GM19463 (cell line): ENCODE measurements around the gene YPEL2.
"Not testable (repeated sequence)": the region's sequence is repeated elsewhere in the genome, so short reads cannot be mapped to it uniquely, and the experiment has no call there.

ENCODE experiments used
- ATAC-seq: cut with Tn5 transposase; IDR thresholded peaks from one replicate; pipeline ENCODE4 v1.9.1; 2021; ENCODE audit warnings: mild to moderate bottlenecking, moderate library complexity; ENCODE audit not compliant: unreplicated experiment

The YPEL2 gene

DNA sequence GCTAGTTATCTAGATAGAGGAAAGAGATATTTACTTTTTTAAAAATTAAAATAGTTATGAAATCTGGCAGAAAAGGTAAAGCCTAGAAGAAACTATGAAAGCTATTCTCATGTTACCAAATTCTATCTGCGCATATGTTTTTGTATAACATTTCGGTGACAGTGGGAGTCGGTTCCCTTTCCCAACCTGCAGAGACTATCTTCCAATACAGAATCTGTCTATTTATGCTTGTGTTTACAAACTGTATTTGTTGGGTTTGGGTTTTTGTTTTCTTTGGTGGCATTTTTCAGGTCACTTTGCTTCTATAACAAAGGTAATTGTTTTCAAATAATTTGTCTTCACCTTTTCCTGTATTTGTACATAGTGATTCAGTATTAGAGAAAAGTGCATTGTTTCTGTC lies 69.8 kb downstream of the YPEL2 start:
- no peak for ATAC-seq

DNA sequence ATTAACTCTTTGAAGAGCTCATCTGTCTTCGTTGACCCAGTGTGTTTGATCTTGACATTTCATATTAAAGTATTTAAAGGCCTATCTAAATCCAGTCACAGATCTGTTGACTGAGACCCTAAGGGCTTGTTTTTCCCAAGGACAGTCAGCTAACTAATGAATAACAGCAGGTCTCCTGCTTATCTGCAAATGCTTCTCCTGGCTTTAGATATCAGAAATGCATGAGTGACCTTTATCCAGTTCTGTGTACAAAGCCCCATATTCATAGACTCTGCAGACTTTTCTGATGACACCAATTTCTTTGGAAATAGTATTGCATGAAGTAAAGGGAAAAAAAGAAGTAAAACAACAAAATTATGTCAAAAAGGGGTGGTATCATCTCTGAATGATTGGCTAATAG lies 70.3 kb downstream of the YPEL2 start:
- no peak for ATAC-seq

DNA sequence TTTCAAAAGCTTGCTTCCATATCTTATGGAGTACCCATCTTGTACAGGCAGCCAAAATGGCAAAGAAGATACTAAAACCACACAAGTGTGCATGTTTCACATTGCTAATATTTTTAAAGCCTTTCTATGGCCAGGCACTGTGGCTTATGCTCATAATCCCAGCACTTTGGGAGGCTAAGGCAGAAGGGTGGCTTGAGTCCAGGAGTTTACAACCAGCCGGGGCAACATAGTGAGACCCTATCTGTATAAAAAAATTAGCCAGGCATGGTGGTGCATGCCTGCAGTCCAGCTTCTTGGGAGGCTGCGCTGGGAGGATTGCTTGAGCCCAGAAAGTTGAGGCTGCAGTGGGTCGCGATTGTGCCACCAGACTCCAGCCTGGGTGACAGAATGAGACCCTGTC lies 71.3 kb downstream of the YPEL2 start:
- ATAC-seq, result no peak

DNA sequence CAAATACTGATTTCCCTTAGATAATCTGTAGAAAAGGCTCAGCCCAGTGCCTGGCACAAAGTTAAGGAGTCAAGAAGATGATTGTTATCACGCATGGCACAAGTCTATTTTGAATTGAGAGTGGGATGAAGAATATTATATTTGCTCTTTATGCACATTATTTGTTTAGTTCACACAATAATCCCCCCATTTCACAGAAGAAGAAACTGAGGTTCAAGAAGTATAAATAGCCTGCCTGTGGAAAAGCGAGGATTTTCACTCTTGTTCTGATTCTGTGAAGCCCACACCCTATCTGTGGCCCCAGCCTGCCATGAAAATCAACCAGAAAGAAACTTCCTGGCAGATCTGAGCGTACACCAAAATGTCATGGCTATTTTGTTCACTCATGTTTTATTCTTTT lies 73.0 kb downstream of the YPEL2 start:
- no peak for ATAC-seq

DNA sequence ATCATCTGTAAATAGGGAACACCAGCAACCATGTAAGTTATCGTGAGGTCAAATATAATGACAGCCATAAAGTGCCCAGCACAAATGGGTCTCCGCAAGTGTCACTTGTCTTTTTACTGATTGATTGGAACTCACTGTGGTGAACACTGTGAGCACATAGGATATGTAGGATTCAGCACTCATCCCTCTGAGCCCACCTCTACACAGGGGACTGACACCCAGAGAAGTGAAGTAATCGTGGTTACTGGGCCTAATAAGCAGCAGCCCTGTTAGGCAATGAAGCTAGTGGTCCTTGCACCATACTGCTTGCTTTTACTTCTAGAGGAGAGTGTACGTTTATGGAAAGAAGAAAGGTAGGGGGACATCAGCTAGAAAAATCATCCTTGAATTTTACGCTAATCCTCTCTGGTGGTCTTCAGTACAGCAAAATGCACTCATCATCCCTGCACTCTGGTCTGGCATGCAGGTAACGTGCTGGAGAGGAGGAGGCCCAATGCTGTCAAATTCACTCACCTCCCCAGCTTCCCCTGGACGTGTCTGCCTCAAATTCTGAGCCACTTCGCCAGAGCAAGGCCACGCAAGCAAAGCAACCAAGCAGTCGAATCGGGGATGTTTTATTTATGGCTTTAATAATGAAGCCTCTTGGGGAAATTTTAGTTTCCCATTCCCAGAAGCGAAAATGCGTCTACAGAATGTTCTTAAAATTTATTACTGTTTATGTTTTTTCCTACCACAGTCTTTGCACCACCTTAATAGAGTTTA lies 74.7 kb downstream of the YPEL2 start:
- no peak for ATAC-seq

DNA sequence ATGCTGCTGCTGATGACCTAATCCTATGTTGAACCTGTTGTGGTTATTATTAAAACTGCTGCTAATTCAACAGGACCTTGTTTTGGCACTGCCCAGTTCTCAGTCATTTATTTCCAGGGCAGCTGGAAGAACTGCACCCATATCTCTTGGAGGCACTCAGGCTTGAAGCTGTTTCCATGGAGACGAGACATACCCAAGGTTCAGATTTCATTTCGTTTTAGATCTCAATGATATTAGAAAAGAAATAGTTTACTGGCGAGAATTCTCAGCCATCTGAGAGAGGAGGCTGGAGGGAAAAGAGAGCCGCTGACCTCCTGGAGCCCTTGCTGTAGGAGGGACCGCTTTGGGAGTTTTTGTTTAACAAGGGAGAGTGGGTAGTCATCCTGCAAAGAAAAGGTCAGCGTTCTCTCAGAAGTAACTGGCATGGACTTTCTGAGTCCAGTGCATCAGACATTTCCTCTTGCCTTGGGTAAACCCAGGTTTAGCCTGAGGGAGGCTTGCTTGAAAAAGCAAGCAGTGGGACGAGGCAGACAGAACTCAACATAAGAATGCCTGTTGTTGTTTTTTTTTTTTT lies 75.4 kb downstream of the YPEL2 start:
- no peak for ATAC-seq

DNA sequence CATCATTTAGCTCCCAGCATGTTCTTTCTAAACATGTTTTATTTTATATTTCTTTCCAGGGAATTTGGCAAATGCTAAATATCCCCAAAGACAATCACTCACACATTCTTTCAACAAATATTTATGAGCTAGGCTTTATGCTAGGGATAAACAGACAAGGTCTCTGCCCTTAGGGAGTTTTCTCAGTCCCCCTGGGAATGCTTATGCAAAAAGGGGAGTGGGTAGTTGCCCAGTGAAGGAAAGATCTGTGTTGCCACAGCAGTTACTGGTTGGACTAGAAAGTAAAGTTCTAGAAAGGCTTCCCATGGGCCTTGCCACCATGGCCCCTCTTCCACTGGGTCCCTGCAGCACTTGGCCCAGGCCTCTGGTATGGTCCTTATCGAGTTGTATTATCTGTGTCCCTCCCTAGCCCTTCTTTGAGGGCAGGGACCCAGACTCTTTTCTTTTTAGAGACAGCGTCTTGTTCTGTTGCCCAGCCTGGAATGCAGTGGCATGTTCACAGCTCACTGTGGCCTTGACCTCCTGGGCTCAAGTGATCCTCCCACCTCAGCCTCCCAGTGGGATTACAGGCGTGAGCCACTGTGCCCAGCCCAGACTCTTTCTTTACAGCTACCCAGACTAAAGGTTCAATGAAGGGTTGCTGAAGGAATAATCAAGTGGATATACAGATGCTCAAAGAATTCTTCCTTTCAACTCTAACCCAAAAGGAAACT lies 78.0 kb downstream of the YPEL2 start:
- no peak for ATAC-seq

DNA sequence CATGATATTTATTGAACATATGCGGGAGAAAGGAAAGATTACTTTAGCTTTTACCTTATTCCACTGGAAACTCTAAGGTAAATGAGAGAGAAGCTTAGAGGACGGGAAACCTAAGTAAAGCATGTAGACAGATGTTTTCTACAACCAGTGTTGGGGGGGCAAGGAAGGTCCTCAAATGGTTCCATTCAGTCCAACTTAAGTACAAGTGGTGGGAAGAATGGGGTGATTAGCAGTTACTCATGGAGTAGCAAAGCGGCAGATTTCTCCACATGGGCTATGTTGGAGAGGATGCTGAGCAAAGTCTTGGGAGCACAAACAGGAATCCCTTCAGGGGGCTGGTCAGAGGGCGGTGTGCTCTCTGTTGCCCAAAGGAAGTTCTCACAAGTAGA lies 78.6 kb downstream of the YPEL2 start:
- ATAC-seq, result no peak

DNA sequence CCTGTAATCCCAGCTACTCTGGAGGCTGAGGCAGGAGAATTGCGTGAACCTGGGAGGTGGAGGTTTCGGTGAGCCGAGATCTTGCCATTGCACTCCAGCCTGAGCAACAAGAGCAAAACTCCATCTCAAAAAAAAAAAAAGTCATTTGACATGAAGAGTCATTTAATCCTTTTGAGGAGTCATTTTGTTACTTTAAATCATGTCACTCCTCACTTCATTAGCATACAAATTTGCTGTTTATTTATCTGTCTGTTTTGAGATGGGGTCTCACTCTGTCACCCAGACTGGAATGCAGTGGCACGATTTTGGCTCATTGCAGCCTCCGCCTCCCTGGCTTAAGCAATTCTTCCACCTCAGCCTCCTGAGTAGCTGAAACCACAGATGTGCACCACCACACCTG lies 81.0 kb downstream of the YPEL2 start:
- ATAC-seq, result not testable (repeated sequence)

DNA sequence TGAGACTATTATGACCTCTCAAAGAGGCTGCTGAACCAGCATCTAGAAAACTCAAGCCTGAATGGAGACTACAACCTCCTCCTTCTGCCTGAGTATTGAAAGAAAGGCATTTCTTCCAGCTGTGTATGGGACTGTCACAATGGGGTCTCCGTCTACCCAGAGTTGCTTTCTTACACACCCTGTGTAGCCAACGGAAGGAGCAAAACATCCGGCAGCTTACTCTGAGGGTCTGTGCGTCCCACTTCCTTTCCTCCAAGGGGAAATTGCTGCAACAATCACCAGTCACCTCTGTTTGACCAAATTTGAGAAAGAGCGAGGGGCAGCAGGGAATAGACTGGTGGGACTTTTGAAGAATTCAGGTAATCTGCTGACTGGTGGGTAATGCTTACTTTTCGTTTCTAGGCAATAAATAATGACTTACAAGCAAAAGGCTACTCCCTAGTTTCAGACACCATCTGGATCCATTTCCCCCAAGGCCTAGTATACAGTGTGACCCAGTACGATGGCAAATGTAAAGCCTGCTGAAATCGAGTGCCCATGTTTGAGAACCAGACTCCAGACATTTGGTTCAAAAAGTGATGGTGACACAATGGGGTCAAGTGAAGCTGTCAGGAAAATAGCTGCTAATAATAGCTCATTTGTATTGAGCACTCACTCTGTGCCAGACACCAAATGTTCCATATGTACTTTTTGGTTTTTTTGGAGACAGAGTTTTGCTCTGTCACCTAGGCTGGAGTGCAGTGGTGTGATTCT lies 81.7 kb downstream of the YPEL2 start:
- no peak for ATAC-seq

DNA sequence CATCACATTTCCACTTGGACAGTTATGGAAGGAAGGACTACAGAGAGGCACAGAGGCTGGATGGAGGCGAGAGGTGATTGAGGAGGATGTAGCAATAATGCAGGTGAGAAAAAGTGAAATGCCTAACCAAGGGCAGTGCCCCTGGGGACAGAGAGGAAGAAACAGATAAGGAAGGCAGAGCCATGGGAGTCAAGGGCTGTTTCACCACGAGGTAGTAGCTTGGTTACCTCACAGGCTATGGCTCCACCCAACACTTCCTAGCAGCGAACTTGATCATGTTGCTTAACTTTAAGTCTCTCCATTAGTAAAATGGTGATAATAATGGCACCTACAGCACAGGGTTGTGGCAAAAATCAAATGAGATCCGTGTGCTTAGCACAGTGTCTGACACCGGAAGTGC lies 83.9 kb downstream of the YPEL2 start:
- no peak for ATAC-seq

DNA sequence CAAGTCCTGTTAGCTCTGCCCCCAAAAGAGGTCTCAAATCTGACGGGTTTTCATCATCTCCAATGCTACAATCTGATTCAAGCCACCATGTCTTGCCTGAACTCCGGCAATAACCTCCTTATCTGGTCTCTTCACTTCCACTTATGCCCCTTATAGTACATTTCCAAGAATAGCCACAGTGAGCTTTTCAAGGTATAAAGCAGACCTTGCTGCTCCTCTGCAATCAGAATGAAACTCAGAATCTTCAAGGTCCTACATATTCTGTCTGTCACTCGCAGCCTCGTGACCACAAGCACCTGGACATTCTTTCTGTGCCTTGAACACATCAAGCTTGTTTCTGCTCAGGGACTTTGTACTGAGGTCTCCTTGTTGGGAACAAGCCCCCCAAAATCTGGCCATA lies 84.7 kb downstream of the YPEL2 start:
- no peak for ATAC-seq

DNA sequence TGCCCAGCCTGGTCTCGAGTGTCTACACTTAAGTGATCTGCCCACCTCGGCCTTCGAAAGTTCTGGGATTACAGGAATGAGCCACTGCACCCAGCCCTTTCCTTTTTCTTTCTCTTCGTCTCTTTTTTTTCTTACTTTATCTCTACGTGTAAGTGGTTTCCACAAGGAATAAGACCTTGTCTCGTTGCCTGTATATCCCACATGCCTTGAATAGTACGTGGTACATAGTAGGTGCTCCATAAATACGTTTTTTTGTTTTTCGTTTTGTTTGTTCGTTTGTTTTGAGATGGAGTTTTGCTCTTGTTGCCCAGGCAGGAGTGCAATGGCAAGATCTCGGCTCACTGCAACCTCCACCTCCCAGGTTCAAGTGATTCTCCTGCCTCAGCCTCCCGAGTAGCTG lies 86.0 kb downstream of the YPEL2 start:
- no peak for ATAC-seq

DNA sequence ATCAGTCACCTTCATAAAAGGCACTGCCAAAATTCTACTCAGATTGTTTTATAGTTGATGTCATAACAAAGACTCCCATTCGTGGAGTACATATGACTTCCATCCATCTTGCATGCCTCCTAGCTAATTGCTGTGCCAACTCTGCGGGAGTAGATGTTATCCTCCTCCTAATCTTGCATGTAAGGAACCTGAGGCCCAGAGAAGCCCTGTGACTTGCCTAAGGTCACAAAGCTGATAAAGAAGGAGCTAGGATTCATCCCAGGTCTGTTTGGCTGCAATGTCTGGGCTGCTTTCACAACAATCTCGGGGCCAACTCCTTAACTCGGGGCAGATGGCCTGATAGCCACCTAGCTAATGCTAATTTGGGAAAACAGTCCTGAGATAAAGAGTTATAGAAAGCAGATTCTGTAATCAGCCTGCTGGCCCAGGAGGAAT lies 87.3 kb downstream of the YPEL2 start:
- ATAC-seq, result no peak

DNA sequence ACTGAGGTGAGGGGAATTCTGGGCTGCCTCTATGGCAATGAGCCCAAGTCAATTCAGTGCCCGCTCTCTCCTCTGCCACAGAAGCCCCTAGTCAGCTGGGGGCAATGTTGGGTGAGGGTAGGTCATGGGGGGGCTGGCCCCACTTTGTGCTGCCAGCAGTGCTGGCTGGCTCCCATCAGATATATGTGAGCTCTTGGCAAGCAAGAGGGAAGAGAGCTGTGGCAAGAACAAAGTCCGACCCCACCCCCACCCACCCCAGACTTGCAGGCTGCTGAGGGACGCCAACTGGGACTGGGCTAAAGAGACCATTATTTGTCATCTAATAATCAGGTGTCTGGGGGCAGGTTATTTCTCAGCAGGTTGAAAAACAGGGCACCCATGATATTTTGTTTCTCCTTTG lies 89.4 kb downstream of the YPEL2 start:
- ATAC-seq, result no peak

DNA sequence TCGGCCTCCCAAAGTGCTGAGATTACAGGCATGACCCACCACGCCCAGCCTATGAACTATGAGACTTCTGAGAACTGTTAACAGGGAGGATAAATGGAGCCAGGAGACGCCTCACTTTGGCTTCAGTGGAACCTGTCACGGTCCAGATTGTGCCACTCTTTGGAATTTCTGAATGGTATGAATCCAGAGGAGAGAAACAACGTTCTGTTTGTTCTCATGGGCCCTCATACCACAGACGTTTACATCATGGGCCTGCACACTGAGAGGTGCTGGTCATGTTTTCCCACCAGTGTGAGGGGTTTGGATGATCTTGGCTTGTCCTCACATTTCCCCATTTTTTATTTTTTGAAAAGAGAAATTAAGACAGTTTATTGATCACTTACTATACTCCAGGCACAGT lies 90.3 kb downstream of the YPEL2 start:
- ATAC-seq, result no peak

DNA sequence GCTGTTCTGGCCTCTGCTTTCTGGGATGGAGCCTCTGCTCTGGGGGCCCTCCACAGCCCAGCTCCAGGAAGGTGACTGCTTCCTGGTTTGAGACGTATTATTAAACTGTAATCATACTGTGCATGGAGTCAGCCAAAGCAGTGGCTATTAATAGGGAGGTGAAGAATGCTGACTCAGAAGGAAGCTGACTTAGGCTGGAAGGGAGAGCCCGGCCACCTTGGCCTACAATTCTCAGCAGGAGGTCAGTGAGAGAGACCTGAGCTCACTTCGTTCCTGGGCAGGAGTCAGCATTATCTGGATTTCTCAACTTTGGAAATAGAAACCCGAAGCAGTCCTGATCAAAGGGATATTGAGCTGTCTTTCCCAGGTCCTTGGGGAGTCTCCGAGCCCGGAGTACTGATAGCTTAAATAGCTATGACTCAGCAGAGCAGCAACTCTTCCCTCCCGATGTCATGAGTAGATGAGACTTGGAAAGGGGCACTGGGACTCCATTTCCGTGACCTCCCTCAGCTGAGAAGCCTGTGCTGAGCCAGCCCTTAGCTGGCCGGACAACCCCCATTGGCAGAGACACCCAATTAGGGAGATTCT lies 91.8 kb downstream of the YPEL2 start:
- no peak for ATAC-seq

DNA sequence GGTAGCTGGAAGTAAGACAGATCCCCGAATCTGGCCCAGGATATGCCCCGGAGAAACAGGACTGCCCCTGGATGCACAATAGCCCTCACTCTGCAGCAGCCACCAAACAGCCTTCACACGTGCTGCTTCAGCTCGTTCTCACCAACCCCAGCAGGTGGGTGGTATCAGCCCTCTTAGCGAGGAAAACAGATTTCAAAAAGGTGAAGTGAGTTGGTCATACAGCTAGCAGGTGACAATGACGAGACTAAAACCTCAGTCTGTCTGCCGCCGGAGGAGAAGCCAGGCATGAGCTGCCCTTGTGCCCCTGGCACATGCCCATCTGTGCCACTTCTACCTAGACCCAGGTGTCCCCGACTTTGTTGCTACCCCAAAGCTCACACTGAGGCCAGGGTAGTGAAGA lies 92.4 kb downstream of the YPEL2 start:
- no peak for ATAC-seq

DNA sequence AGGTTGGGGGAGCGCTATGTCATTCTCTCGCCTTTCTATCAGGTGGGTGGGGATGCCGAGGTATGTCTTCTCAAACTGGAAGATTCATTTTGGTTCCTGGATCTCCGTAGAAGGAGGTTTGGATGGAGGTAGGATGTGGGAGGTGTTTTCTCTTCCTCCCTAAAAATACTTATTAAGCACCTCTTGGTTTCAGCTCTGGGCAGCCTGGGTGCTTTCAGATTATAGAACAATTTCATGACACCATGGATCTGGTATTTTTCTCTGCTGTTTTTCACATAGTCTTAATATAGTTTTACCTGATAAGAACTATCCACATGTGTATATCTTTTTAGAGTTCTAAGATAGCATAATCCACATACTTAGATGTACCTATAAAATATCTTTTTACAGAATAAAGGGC lies 92.9 kb downstream of the YPEL2 start:
- ATAC-seq, result no peak

DNA sequence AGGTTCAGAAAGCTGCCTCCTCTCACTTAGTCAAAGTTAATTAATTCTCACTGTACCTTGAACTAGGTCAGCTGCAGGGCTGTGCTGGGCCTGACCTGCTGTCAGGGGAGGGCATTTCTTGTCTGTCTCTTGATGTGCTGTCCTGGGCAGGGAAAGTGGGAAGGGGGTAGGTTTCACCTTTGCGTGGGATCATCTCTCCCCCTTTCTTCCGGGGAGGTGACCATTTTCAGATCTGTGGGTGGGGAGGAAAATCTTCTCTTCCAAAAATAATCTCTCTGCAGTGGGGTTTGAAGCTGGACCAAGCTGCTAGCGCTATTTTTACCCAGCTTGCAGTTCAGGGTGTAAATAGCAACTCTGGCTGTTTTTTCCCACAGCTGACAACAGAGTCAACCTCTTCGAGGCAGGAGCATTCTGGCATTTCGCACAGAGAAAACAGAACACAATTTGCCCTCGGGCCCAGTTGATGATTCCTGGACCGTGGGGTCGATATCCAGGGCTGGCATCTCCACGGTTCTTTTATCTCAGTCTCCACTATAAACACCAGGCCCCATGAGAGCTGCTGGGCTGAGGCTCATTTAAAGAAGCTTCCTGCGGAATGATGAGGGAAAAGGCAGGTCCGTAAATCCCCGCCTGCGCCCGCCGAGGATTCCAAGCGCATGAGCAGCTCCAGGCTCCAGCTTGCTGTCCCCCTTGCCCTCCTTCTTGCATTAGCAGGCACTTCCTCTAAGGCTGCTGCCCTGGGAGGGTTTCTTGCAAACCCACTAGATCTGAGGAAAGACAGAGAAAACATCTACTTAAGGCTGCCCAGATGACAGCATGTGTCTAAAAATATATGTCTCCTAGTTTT lies 93.9 kb downstream of the YPEL2 start:
- no peak for ATAC-seq
